ENCODE results near the gene CBR1.

Gene CBR1

GRCh38 chr21:36061445-36061844 lies 8.4 kb upstream of the CBR1 start:
- H3K79me2 ChIP-seq (ENCODE audit: control insufficient read depth, low read length): peaks cover 23% of the 10 kb centered on the region
- H3K36me3 ChIP-seq (ENCODE audit: control insufficient read depth, low read length): peaks cover 25% of the 10 kb centered on the region
- TF ChIP-seq, protein P1, sequence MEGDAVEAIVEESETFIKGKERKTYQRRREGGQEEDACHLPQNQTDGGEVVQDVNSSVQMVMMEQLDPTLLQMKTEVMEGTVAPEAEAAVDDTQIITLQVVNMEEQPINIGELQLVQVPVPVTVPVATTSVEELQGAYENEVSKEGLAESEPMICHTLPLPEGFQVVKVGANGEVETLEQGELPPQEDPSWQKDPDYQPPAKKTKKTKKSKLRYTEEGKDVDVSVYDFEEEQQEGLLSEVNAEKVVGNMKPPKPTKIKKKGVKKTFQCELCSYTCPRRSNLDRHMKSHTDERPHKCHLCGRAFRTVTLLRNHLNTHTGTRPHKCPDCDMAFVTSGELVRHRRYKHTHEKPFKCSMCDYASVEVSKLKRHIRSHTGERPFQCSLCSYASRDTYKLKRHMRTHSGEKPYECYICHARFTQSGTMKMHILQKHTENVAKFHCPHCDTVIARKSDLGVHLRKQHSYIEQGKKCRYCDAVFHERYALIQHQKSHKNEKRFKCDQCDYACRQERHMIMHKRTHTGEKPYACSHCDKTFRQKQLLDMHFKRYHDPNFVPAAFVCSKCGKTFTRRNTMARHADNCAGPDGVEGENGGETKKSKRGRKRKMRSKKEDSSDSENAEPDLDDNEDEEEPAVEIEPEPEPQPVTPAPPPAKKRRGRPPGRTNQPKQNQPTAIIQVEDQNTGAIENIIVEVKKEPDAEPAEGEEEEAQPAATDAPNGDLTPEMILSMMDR (IDR thresholded peaks at IDR 0.05; ENCODE audit: low read depth, low read length, poor library complexity, severe bottlenecking): no peak
- no peak for TF ChIP-seq EZH2phosphoT487 (IDR thresholded peaks at IDR 0.05; ENCODE audit: borderline replicate concordance, low read length)
- H3K4me1 ChIP-seq (ENCODE audit: control insufficient read depth, low read length): peaks cover 25% of the 10 kb centered on the region
- no peak overlapping the region for H3K27ac ChIP-seq (ENCODE audit: low read depth, low read length)
- H3F3A ChIP-seq (ENCODE audit: control insufficient read depth, insufficient read depth): peaks cover 3% of the 10 kb centered on the region; the same call in 1 of the 2 replicates
- H3K9me2 ChIP-seq (replicated peaks; ENCODE audit: control insufficient read depth, low read length): no peaks in the 10 kb centered on the region
- no peak overlapping the region; the same call in 1 of the 2 replicates for H3K4me2 ChIP-seq (ENCODE audit: low read length)
- H3K9me3 ChIP-seq (ENCODE audit: control insufficient read depth, insufficient read depth, low read length): no peaks in the 10 kb centered on the region
- no peaks in the 10 kb centered on the region for H4K20me1 ChIP-seq (ENCODE audit: control insufficient read depth, insufficient read depth, low read depth, low read length)
- 0 out of 2 replicates have a peak overlapping the region, but pooled peaks have one; percentile 93 for H3K4me3 ChIP-seq (ENCODE audit: low read length)
- no peaks in the 10 kb centered on the region for H3K27me3 ChIP-seq (ENCODE audit: control insufficient read depth, low read length)

DNA sequence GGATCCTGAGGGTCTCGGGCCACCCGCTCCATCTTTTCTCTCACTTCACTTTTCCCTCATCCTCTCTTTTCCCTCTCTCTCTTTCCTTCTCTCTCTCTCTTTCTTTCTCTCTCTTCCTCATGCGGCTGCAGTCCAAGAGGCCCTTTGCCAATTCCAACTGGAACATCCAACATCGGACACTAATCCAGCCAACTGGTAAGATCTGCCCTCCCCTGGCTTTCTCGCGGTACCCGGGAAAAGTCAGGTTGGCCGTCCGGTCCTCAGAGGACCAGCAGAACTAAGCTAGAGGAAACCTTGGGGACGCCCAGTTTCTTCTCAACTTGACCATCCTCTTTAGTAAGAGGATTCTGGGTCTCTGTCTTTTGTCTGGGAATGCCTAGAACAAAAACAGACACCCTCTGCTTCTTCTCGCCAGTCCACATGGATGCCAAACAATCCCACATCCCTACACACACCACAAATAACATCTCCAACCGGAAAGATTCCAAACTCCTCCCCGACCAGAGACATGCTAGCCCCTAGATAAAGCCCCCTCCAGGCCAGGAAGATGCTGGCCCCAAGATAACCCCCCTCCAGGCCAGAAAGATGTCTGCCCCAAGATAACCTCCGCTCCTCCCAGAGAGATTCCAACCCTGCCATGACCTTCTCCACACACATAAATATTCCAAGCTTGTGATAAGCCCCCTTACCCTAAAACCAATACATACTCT lies 6.3 kb upstream of the CBR1 start:
- Histone ChIP-seq H3F3A (ENCODE audit: control insufficient read depth, insufficient read depth) (peaks cover 3% of the 10 kb centered on the region; the same call in 1 of the 2 replicates), H3K9me2 (replicated peaks; ENCODE audit: control insufficient read depth, low read length) (no peaks in the 10 kb centered on the region), H3K27ac (ENCODE audit: low read depth, low read length) (no peak overlapping the region), H4K20me1 (ENCODE audit: control insufficient read depth, insufficient read depth, low read depth, low read length) (no peaks in the 10 kb centered on the region), H3K9me3 (ENCODE audit: control insufficient read depth, insufficient read depth, low read length) (no peaks in the 10 kb centered on the region), H3K27me3 (ENCODE audit: control insufficient read depth, low read length) (no peaks in the 10 kb centered on the region), H3K4me1 (ENCODE audit: control insufficient read depth, low read length) (peaks cover 17% of the 10 kb centered on the region), H3K4me2 (ENCODE audit: low read length) (no peak overlapping the region), H3K36me3 (ENCODE audit: control insufficient read depth, low read length) (peaks cover 5% of the 10 kb centered on the region), H3K79me2 (ENCODE audit: control insufficient read depth, low read length) (peaks cover 13% of the 10 kb centered on the region), H3K4me3 (ENCODE audit: low read length) (no peak overlapping the region)
- TF ChIP-seq, protein P1 (IDR thresholded peaks at IDR 0.05; ENCODE audit: low read depth, low read length, poor library complexity, severe bottlenecking): no peak
- no peak for TF ChIP-seq EZH2phosphoT487 (IDR thresholded peaks at IDR 0.05; ENCODE audit: borderline replicate concordance, low read length)

DNA sequence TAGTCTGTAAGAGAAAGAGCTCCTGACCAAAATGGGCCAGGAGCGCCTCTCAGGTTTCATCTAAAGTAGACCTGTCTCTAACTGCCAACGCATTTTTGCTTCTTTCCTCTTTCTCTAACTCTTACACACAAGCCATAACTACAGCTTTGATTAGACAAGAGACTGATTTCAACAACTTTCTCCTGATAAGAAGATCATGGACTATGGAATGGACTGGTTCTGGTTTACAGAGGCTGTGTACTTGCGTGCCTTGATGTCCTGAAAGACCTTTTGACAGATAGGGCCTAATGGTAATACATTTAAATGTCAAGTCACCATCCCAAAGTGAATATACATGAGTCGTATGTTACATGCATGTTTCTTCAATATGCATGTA lies 5.8 kb upstream of the CBR1 start:
- H3K79me2 ChIP-seq (ENCODE audit: control insufficient read depth, low read length): peaks cover 8% of the 10 kb centered on the region
- H3K4me3 ChIP-seq (ENCODE audit: low read length): no peak overlapping the region
- H3F3A ChIP-seq (ENCODE audit: control insufficient read depth, insufficient read depth): peaks cover 3% of the 10 kb centered on the region; the same call in 1 of the 2 replicates
- H3K36me3 ChIP-seq (ENCODE audit: control insufficient read depth, low read length): no peaks in the 10 kb centered on the region
- no peaks in the 10 kb centered on the region for H3K27me3 ChIP-seq (ENCODE audit: control insufficient read depth, low read length)
- no peak for TF ChIP-seq EZH2phosphoT487 (IDR thresholded peaks at IDR 0.05; ENCODE audit: borderline replicate concordance, low read length)
- TF ChIP-seq, protein P1 (IDR thresholded peaks at IDR 0.05; ENCODE audit: low read depth, low read length, poor library complexity, severe bottlenecking): no peak
- no peaks in the 10 kb centered on the region for H4K20me1 ChIP-seq (ENCODE audit: control insufficient read depth, insufficient read depth, low read depth, low read length)
- H3K4me1 ChIP-seq (ENCODE audit: control insufficient read depth, low read length): peaks cover 12% of the 10 kb centered on the region
- no peak overlapping the region for H3K4me2 ChIP-seq (ENCODE audit: low read length)
- no peaks in the 10 kb centered on the region for H3K9me2 ChIP-seq (replicated peaks; ENCODE audit: control insufficient read depth, low read length)
- H3K9me3 ChIP-seq (ENCODE audit: control insufficient read depth, insufficient read depth, low read length): peaks cover 3% of the 10 kb centered on the region
- no peak overlapping the region for H3K27ac ChIP-seq (ENCODE audit: low read depth, low read length)
